ENCODE results near the gene ZBTB2. TPM values are rescaled to one million over a fixed set of nuclear protein-coding genes. Genes with fewer than 3 reads are reported as not detected.

ZBTB2 gene
- total RNA-seq: 10 to 100 TPM; 10.7 to 10.8 TPM

GRCh38 chr6:151391471-151392413 is at the start of gene ZBTB2:
Gene ZBTB2, minus strand, starts transcription at chr6:151391559. Its CDS starts 17,922 bp downstream, at chr6:151373637.
- H3K27ac Mint-ChIP-seq: peak within 1 kb of the TSS; percentile 98
- H3K4me1 Mint-ChIP-seq (ENCODE audit: low read depth): peaks cover 54% of the 10 kb centered on the region
- peak within 1 kb of the TSS; percentile 95 for H3K4me3 Mint-ChIP-seq
- peak; percentile 74 for DNase-seq
- H3K27me3 Mint-ChIP-seq (ENCODE audit: low read depth): no peaks in the 10 kb centered on the region
- H3K9me3 Mint-ChIP-seq: no peaks in the 10 kb centered on the region
- intact Hi-C loops (cut with micrococcal nuclease): loop anchor here (1.0 to 5.0 kb wide), 5 partner anchors 9 to 1611 kb away; partner anchors contain the start of genes FBXO5 and MTRF1L
- CTCF ChIA-PET: interaction anchor here (1.0 kb wide), 1 partner anchor 13 kb away, joined by 3 read pairs; no protein-coding TSS in a partner anchor
- H3K36me3 Mint-ChIP-seq (ENCODE audit: low read depth): peaks cover 14% of the 10 kb centered on the region

GRCh38 chr6:151440930-151441329 is 49.6 kb upstream of the ZBTB2 start:
- intact Hi-C loops (cut with micrococcal nuclease): loop anchor here (1.0 to 2.0 kb wide), 2 partner anchors 35 to 250 kb away; no protein-coding TSS in a partner anchor
- Mint-ChIP-seq H3K27me3 (ENCODE audit: low read depth) (no peaks in the 10 kb centered on the region), H3K4me1 (ENCODE audit: low read depth) (peaks cover 38% of the 10 kb centered on the region), H3K4me3 (no peak overlapping the region), H3K27ac (no peak overlapping the region), H3K9me3 (no peaks in the 10 kb centered on the region), H3K36me3 (ENCODE audit: low read depth) (peaks cover 16% of the 10 kb centered on the region)
- CTCF ChIA-PET: interaction anchor here (0.6 to 2.2 kb wide), 10 partner anchors 7 to 727 kb away, joined by 3 to 8 read pairs (median 4); partner anchors contain the start of gene RMND1
- no peak for DNase-seq

GRCh38 chr6:151440498-151440897 is 49.1 kb upstream of the ZBTB2 start:
- no peaks in the 10 kb centered on the region for H3K9me3 Mint-ChIP-seq
- peaks cover 15% of the 10 kb centered on the region for H3K36me3 Mint-ChIP-seq (ENCODE audit: low read depth)
- H3K27ac Mint-ChIP-seq: no peak overlapping the region
- CTCF ChIA-PET: interaction anchor here (0.6 to 2.2 kb wide), 9 partner anchors 8 to 728 kb away, joined by 3 to 8 read pairs (median 4); partner anchors contain the start of gene RMND1
- intact Hi-C loops (cut with micrococcal nuclease): loop anchor here (2.0 kb wide), 1 partner anchor 250 kb away; no protein-coding TSS in a partner anchor
- no peak for DNase-seq
- no peaks in the 10 kb centered on the region for H3K27me3 Mint-ChIP-seq (ENCODE audit: low read depth)
- H3K4me1 Mint-ChIP-seq (ENCODE audit: low read depth): peaks cover 38% of the 10 kb centered on the region
- no peak overlapping the region for H3K4me3 Mint-ChIP-seq

- Mint-ChIP-seq H3K4me1 (ENCODE audit: low read depth) (peaks cover 28% of the 10 kb centered on the region), H3K4me3 (no peak overlapping the region), H3K36me3 (ENCODE audit: low read depth) (peaks cover 13% of the 10 kb centered on the region), H3K27ac (no peak overlapping the region), H3K27me3 (ENCODE audit: low read depth) (no peaks in the 10 kb centered on the region), H3K9me3 (no peaks in the 10 kb centered on the region)
- no peak for DNase-seq
- intact Hi-C loops (cut with micrococcal nuclease): no loop called here
- CTCF ChIA-PET: interaction anchor here (1.0 to 1.3 kb wide), 3 partner anchors 9 to 31 kb away, joined by 3 to 5 read pairs (median 4); no protein-coding TSS in a partner anchor
Observed at GRCh38 chr6:151437401-151437800, 46.0 kb upstream of the ZBTB2 start.

- H3K36me3 Mint-ChIP-seq (ENCODE audit: low read depth): peaks cover 15% of the 10 kb centered on the region
- H3K4me3 Mint-ChIP-seq: no peak overlapping the region
- no peaks in the 10 kb centered on the region for H3K9me3 Mint-ChIP-seq
- no peaks in the 10 kb centered on the region for H3K27me3 Mint-ChIP-seq (ENCODE audit: low read depth)
- CTCF ChIA-PET: interaction anchor here (1.3 kb wide), 1 partner anchor 12 kb away, joined by 3 read pairs; no protein-coding TSS in a partner anchor
- intact Hi-C loops (cut with micrococcal nuclease): no loop called here
- DNase-seq: no peak
- peaks cover 24% of the 10 kb centered on the region for H3K4me1 Mint-ChIP-seq (ENCODE audit: low read depth)
- no peak overlapping the region for H3K27ac Mint-ChIP-seq
Observed at GRCh38 chr6:151436802-151437201, 45.4 kb upstream of the ZBTB2 start.

GRCh38 chr6:151436300-151436699 is 44.9 kb upstream of the ZBTB2 start:
- H3K27ac Mint-ChIP-seq: no peak overlapping the region
- H3K4me1 Mint-ChIP-seq (ENCODE audit: low read depth): peaks cover 19% of the 10 kb centered on the region
- no peak overlapping the region for H3K4me3 Mint-ChIP-seq
- no peaks in the 10 kb centered on the region for H3K27me3 Mint-ChIP-seq (ENCODE audit: low read depth)
- intact Hi-C loops (cut with micrococcal nuclease): no loop called here
- H3K36me3 Mint-ChIP-seq (ENCODE audit: low read depth): peaks cover 17% of the 10 kb centered on the region
- no peaks in the 10 kb centered on the region for H3K9me3 Mint-ChIP-seq
- CTCF ChIA-PET: interaction anchor here (0.8 to 1.3 kb wide), 2 partner anchors 13 to 30 kb away, joined by 3 read pairs; no protein-coding TSS in a partner anchor
- no peak for DNase-seq

- H3K27me3 Mint-ChIP-seq (ENCODE audit: low read depth): no peaks in the 10 kb centered on the region
- CTCF ChIA-PET: no interaction called here
- intact Hi-C loops (cut with micrococcal nuclease): no loop called here
- H3K4me3 Mint-ChIP-seq: no peak overlapping the region
- no peaks in the 10 kb centered on the region for H3K9me3 Mint-ChIP-seq
- H3K4me1 Mint-ChIP-seq (ENCODE audit: low read depth): peaks cover 12% of the 10 kb centered on the region
- H3K27ac Mint-ChIP-seq: no peak overlapping the region
- H3K36me3 Mint-ChIP-seq (ENCODE audit: low read depth): peaks cover 28% of the 10 kb centered on the region
- no peak for DNase-seq
Observed at GRCh38 chr6:151434369-151434768, 43.0 kb upstream of the ZBTB2 start.

- H3K4me3 Mint-ChIP-seq: no peak overlapping the region
- H3K27me3 Mint-ChIP-seq (ENCODE audit: low read depth): no peaks in the 10 kb centered on the region
- no peaks in the 10 kb centered on the region for H3K9me3 Mint-ChIP-seq
- H3K36me3 Mint-ChIP-seq (ENCODE audit: low read depth): peaks cover 36% of the 10 kb centered on the region
- DNase-seq: no peak
- no peak overlapping the region for H3K27ac Mint-ChIP-seq
- CTCF ChIA-PET: interaction anchor here (1.0 kb wide), 1 partner anchor 44 kb away, joined by 3 read pairs; no protein-coding TSS in a partner anchor
- intact Hi-C loops (cut with micrococcal nuclease): no loop called here
- H3K4me1 Mint-ChIP-seq (ENCODE audit: low read depth): peaks cover 8% of the 10 kb centered on the region
Observed at GRCh38 chr6:151432651-151433050, 41.3 kb upstream of the ZBTB2 start.

GRCh38 chr6:151431337-151431736 is 40.0 kb upstream of the ZBTB2 start:
- Mint-ChIP-seq H3K9me3 (no peaks in the 10 kb centered on the region), H3K36me3 (ENCODE audit: low read depth) (peaks cover 35% of the 10 kb centered on the region), H3K4me1 (ENCODE audit: low read depth) (peaks cover 1% of the 10 kb centered on the region), H3K27me3 (ENCODE audit: low read depth) (no peaks in the 10 kb centered on the region), H3K4me3 (no peak overlapping the region), H3K27ac (no peak overlapping the region)
- no peak for DNase-seq
- CTCF ChIA-PET: no interaction called here
- intact Hi-C loops (cut with micrococcal nuclease): no loop called here

- intact Hi-C loops (cut with micrococcal nuclease): no loop called here
- peaks cover 36% of the 10 kb centered on the region for H3K36me3 Mint-ChIP-seq (ENCODE audit: low read depth)
- H3K4me1 Mint-ChIP-seq (ENCODE audit: low read depth): no peaks in the 10 kb centered on the region
- H3K27me3 Mint-ChIP-seq (ENCODE audit: low read depth): no peaks in the 10 kb centered on the region
- CTCF ChIA-PET: interaction anchor here (1.0 kb wide), 1 partner anchor 25 kb away, joined by 5 read pairs; no protein-coding TSS in a partner anchor
- no peak overlapping the region for H3K27ac Mint-ChIP-seq
- H3K9me3 Mint-ChIP-seq: no peaks in the 10 kb centered on the region
- no peak for DNase-seq
- no peak overlapping the region for H3K4me3 Mint-ChIP-seq
Observed at GRCh38 chr6:151430886-151431285, 39.5 kb upstream of the ZBTB2 start.

GRCh38 chr6:151428093-151428735 is 36.9 kb upstream of the ZBTB2 start:
- CTCF ChIA-PET: no interaction called here
- DNase-seq: no peak
- Mint-ChIP-seq H3K36me3 (ENCODE audit: low read depth) (peaks cover 48% of the 10 kb centered on the region), H3K27me3 (ENCODE audit: low read depth) (no peaks in the 10 kb centered on the region), H3K9me3 (no peaks in the 10 kb centered on the region), H3K4me1 (ENCODE audit: low read depth) (no peaks in the 10 kb centered on the region), H3K4me3 (no peak overlapping the region), H3K27ac (no peak overlapping the region)
- intact Hi-C loops (cut with micrococcal nuclease): no loop called here

- intact Hi-C loops (cut with micrococcal nuclease): no loop called here
- DNase-seq: no peak
- Mint-ChIP-seq H3K4me1 (ENCODE audit: low read depth) (no peaks in the 10 kb centered on the region), H3K36me3 (ENCODE audit: low read depth) (peaks cover 37% of the 10 kb centered on the region), H3K27ac (no peak overlapping the region), H3K9me3 (no peaks in the 10 kb centered on the region), H3K27me3 (ENCODE audit: low read depth) (no peaks in the 10 kb centered on the region), H3K4me3 (no peak overlapping the region)
- CTCF ChIA-PET: no interaction called here
Observed at GRCh38 chr6:151425561-151425960, 34.2 kb upstream of the ZBTB2 start.

All from activated naive CD4-positive, alpha-beta T cell treated with anti-CD3 and anti-CD28 coated beads for 36 hours (primary cell).